SK-N-SH (cell line): ENCODE data around the gene FAM210B. TPM values are rescaled to one million over a fixed set of nuclear protein-coding genes. Genes with fewer than 3 reads are reported as not detected.

ENCODE experiments used
- CTCF ChIA-PET: fragments of 300-600, 350-600 bp; formaldehyde crosslinking; extraction: SDS; loops from one replicate; lab custom pipeline; 2021; lab: Yijun Ruan, JAX
- POLR2A ChIA-PET: fragments of 350-600 bp; sonication (Branson Sonifier 250); formaldehyde crosslinking; extraction: SDS; loops from one replicate; lab custom pipeline; 2020; ENCODE audit warnings: antibody characterized with exemption, inconsistent platforms; lab: Yijun Ruan, JAX
- DNase-seq: peaks from one replicate; pipeline ENCODE4 v3.0.0; 2012
- H2AFZ ChIP-seq: fragments of 200-600 bp; sonication (generic); 2 replicates; pipeline ENCODE4 v1.8.1; 2016; ENCODE audit warnings: antibody characterized with exemption, mild to moderate bottlenecking, low read depth
- H3F3A ChIP-seq: fragments of 200-600 bp; sonication (generic); replicated peaks from 2 replicates; pipeline ENCODE3; 2016; ENCODE audit warnings: antibody characterized with exemption, mild to moderate bottlenecking; ENCODE audit not compliant: insufficient read depth
- H3K27ac ChIP-seq, 2 experiments: fragments of 200-500 bp in 1 of 2; fragments of 200-600 bp in 1 of 2; sonication (Bioruptor generic) in 1 of 2; sonication (generic), shearing (Covaris generic) in 1 of 2; 2 replicates each; pipeline versions ENCODE4 v1.5.1 to v1.6.1; 2014 to 2016; ENCODE audit warnings: low read depth in 2 of 2, inconsistent platforms in 1 of 2, low read length in 1 of 2, mild to moderate bottlenecking in 1 of 2, mixed read lengths in 1 of 2
- H3K27me3 ChIP-seq: fragments of 200-600 bp; sonication (generic), shearing (Covaris generic); 2 replicates; pipeline ENCODE4 v1.6.1; 2016; ENCODE audit warnings: mixed run types; ENCODE audit not compliant: insufficient read depth
- H3K36me3 ChIP-seq, 2 experiments: fragments of 200-500 bp in 1 of 2; fragments of 200-600 bp in 1 of 2; sonication (Bioruptor generic) in 1 of 2; sonication (generic) in 1 of 2; replicated peaks in 1 of 2; 2 replicates each; pipeline versions ENCODE3 to v1.5.1; 2014 to 2016; ENCODE audit warnings: low read length in 1 of 2, mild to moderate bottlenecking in 1 of 2; ENCODE audit not compliant: insufficient read depth in 2 of 2, control insufficient read depth in 1 of 2
- H3K4me1 ChIP-seq, 2 experiments: fragments of 200-500 bp in 1 of 2; fragments of 200-600 bp in 1 of 2; sonication (Bioruptor generic) in 1 of 2; sonication (generic), shearing (Covaris generic) in 1 of 2; 2 replicates each; pipeline versions ENCODE4 v1.5.1 to v1.6.1; 2014 to 2016; ENCODE audit warnings: low read depth in 1 of 2, low read length in 1 of 2, mixed run types in 1 of 2; ENCODE audit not compliant: insufficient read depth in 2 of 2, control insufficient read depth in 1 of 2
- H3K4me2 ChIP-seq: fragments of 200-600 bp; sonication (generic), shearing (Covaris generic); 2 replicates; pipeline ENCODE4 v1.6.1; 2017; ENCODE audit warnings: mixed run types
- H3K4me3 ChIP-seq, 2 experiments: fragments of 200-500 bp in 1 of 2; fragments of 200-600 bp in 1 of 2; sonication (Bioruptor generic) in 1 of 2; sonication (generic), shearing (Covaris generic) in 1 of 2; 2 replicates each; pipeline versions ENCODE4 v1.5.1 to v1.8.1; 2014 to 2016; ENCODE audit warnings: low read depth in 2 of 2, inconsistent platforms in 1 of 2, low read length in 1 of 2, mild to moderate bottlenecking in 1 of 2, mixed read lengths in 1 of 2, moderate library complexity in 1 of 2
- H3K79me2 ChIP-seq: fragments of 200-600 bp; sonication (generic); 2 replicates; pipeline ENCODE4 v1.8.1; 2017; ENCODE audit warnings: mild to moderate bottlenecking; ENCODE audit not compliant: insufficient read depth
- H3K9ac ChIP-seq: fragments of 200-600 bp; sonication (generic); 2 replicates; pipeline ENCODE4 v1.6.1; 2017; ENCODE audit warnings: mixed run types
- H3K9me2 ChIP-seq: fragments of 200-600 bp; sonication (generic); 2 replicates; pipeline ENCODE4 v1.6.1; 2017; ENCODE audit warnings: mixed run types
- H3K9me3 ChIP-seq: fragments of 200-600 bp; sonication (generic); 2 replicates; pipeline ENCODE4 v1.6.1; 2017; ENCODE audit warnings: mixed run types, mild to moderate bottlenecking, moderate library complexity
- H4K20me1 ChIP-seq: fragments of 200-600 bp; sonication (generic); 2 replicates; pipeline ENCODE4 v1.6.1; 2017; ENCODE audit warnings: mild to moderate bottlenecking, mixed run types; ENCODE audit not compliant: insufficient read depth
- CHD2 ChIP-seq: fragments of 150-350 bp; IDR thresholded peaks from 2 replicates; pipeline ENCODE4 v1.6.1; 2018; ENCODE audit warnings: low read length; ENCODE audit not compliant: partially characterized antibody
- ELF1 ChIP-seq: IDR thresholded peaks from 2 replicates; pipeline ENCODE4 v1.4.0; 2012
- EP300 ChIP-seq, 2 experiments: IDR thresholded peaks; 2 replicates each; pipeline versions ENCODE4 v1.4.0 to v1.6.1; 2012; ENCODE audit warnings: borderline replicate concordance in 1 of 2, low read depth in 1 of 2, low read length in 1 of 2
- FOXJ3 ChIP-seq: sonication (generic); formaldehyde crosslinking; IDR thresholded peaks from 2 replicates; pipeline ENCODE4 v1.5.1; 2020; ENCODE audit warnings: mild to moderate bottlenecking, missing genetic modification reagents
- FOXM1 ChIP-seq: IDR thresholded peaks from 2 replicates; pipeline ENCODE4 v1.4.0; 2012; ENCODE audit warnings: low read depth, mild to moderate bottlenecking
- MXI1 ChIP-seq: IDR thresholded peaks from 2 replicates; pipeline ENCODE4 v1.6.1; 2012; ENCODE audit warnings: mild to moderate bottlenecking, low read depth, low read length, improper control_type of control experiment
- PBX3 ChIP-seq: IDR thresholded peaks from 2 replicates; pipeline ENCODE4; 2012
- POLR2AphosphoS5 ChIP-seq: IDR thresholded peaks from 2 replicates; pipeline ENCODE4 v1.6.1; 2012; ENCODE audit warnings: low read depth, low read length
- RAD21 ChIP-seq: IDR thresholded peaks from 2 replicates; pipeline ENCODE4 v1.6.1; 2012; ENCODE audit warnings: mild to moderate bottlenecking, low read length
- REST ChIP-seq: IDR thresholded peaks from 2 replicates; pipeline ENCODE4 v1.6.1; 2012; ENCODE audit warnings: mild to moderate bottlenecking, low read depth, low read length, moderate library complexity
- RFX5 ChIP-seq: IDR thresholded peaks from 2 replicates; pipeline ENCODE4 v1.6.1; 2012; ENCODE audit warnings: mild to moderate bottlenecking, improper control_type of control experiment, low read length
- RXRA ChIP-seq: IDR thresholded peaks from 2 replicates; pipeline ENCODE4 v1.4.0; 2012; ENCODE audit warnings: low read depth, mild to moderate bottlenecking, borderline replicate concordance
- TAF1 ChIP-seq: IDR thresholded peaks from 2 replicates; pipeline ENCODE4 v1.6.1; 2012; ENCODE audit warnings: low read depth, mild to moderate bottlenecking, low read length, moderate library complexity, borderline replicate concordance
- WGBS: methylation state at CpG from one replicate; pipeline ENCODE4 v1.1.6; 2017; ENCODE audit warnings: low lambda C conversion rate; 5-methylcytosine and 5-hydroxymethylcytosine counted together
- polyA plus RNA-seq, 3 experiments: library from polyadenylated mRNA; depleted of rRNA; stranded (reverse); fragments of >200 nt; gene quantifications; 2 replicates each; pipeline ENCODE4 v1.2.3, GENCODE V29; 2012
- TF ChIP-seq, protein P1 (sequence below): IDR thresholded peaks from 2 replicates; pipeline ENCODE4 v1.4.0; 2012; ENCODE audit warnings: low read depth, borderline replicate concordance
- TF ChIP-seq, protein P2 (sequence below): IDR thresholded peaks from 2 replicates; pipeline ENCODE4 v1.4.0; 2012; ENCODE audit warnings: low read depth

The FAM210B gene
- polyA plus RNA-seq, 1 of the 3 experiments (the other 2 are of a cell fraction) = 34.6 TPM

GRCh38 chr20:56348746-56349145 is 10.0 kb upstream of the FAM210B start:
- no peak overlapping the region for H3K4me3 ChIP-seq
- H3K9ac ChIP-seq = no peak overlapping the region
- 6% methylated on average over 3 of the region's 3 CpGs for WGBS
- CTCF ChIA-PET = interaction anchor here (1.1 kb wide), 1 partner anchor 146 kb away, joined by 3 read pairs; no protein-coding TSS in a partner anchor
- H3K27me3 ChIP-seq = no peaks in the 10 kb centered on the region
- H3K27ac ChIP-seq = no peak overlapping the region
- H3F3A ChIP-seq = no peaks in the 10 kb centered on the region
- H2AFZ ChIP-seq = no peak overlapping the region
- POLR2A ChIA-PET = no interaction called here
- no peaks in the 10 kb centered on the region for H3K79me2 ChIP-seq
- no peaks in the 10 kb centered on the region for H3K9me3 ChIP-seq
- no peak overlapping the region for H3K4me2 ChIP-seq
- no peaks in the 10 kb centered on the region for H3K36me3 ChIP-seq
- no peak for DNase-seq
- no peaks in the 10 kb centered on the region for H4K20me1 ChIP-seq
- TF ChIP-seq, protein P1, sequence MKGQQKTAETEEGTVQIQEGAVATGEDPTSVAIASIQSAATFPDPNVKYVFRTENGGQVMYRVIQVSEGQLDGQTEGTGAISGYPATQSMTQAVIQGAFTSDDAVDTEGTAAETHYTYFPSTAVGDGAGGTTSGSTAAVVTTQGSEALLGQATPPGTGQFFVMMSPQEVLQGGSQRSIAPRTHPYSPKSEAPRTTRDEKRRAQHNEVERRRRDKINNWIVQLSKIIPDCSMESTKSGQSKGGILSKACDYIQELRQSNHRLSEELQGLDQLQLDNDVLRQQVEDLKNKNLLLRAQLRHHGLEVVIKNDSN = no peak
- H3K9me2 ChIP-seq = no peaks in the 10 kb centered on the region
- H3K4me1 ChIP-seq = peaks cover 0 to 4% of the 10 kb centered on the region in 2 experiments; a peak in 1 of 4 replicates

DNA sequence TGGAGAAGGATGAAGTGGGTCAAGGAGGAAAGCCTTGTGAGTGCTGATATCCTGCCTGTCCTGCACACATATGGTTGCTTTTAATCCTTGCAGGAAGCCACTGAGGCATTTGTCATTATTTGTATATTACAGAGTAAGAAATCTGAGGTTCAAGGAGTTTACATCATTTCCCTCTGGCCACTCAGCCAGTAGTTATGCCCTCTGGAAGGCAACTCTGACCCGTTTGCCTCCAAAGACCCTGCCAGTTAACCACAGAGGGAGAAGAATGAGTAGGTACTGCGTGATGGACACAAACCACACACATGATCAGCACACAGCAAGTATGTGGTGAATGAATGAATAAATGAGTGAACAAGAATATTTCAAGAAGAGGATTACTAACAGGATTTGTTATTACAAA is 7.9 kb upstream of the FAM210B start:
- Histone ChIP-seq H3F3A (no peaks in the 10 kb centered on the region), H3K9me2 (no peaks in the 10 kb centered on the region), H3K4me3 (no peak overlapping the region), H3K4me2 (no peak overlapping the region), H4K20me1 (no peaks in the 10 kb centered on the region), H2AFZ (no peak overlapping the region), H3K9ac (no peak overlapping the region), H3K4me1 (no peaks in the 10 kb centered on the region), H3K27ac (no peak overlapping the region), H3K9me3 (no peaks in the 10 kb centered on the region), H3K79me2 (no peaks in the 10 kb centered on the region), H3K36me3 (no peaks in the 10 kb centered on the region)
- ChIA-PET CTCF (no interaction called here), POLR2A (no interaction called here)
- DNase-seq = no peak
- TF ChIP-seq RAD21 = no peak
- no peak for TF ChIP-seq MXI1
- no peak for TF ChIP-seq TAF1
- no peak for TF ChIP-seq POLR2AphosphoS5
- TF ChIP-seq RFX5 = no peak
- TF ChIP-seq FOXM1 = no peak
- no peak for TF ChIP-seq PBX3
- TF ChIP-seq FOXJ3 (CRISPR knock-in tag) = no peak
- TF ChIP-seq EP300 (IDR thresholded peaks at IDR 0.05; ENCODE audit: borderline replicate concordance in 1 of 2, low read depth in 1 of 2, low read length in 1 of 2) = no peak
- TF ChIP-seq ELF1 = no peak
- TF ChIP-seq, protein P2, sequence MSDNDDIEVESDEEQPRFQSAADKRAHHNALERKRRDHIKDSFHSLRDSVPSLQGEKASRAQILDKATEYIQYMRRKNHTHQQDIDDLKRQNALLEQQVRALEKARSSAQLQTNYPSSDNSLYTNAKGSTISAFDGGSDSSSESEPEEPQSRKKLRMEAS = no peak
- no peak for TF ChIP-seq CHD2
- TF ChIP-seq REST = no peak
- no peak for TF ChIP-seq RXRA
- TF ChIP-seq, all 33 proteins: peak for 0
- H3K27me3 ChIP-seq = no peaks in the 10 kb centered on the region
- 33% methylated on average over 2 of the region's 2 CpGs for WGBS
